ENCODE measurements around the gene KCNG4. TPM values are rescaled to one million over a fixed set of nuclear protein-coding genes. Genes with fewer than 3 reads are reported as not detected.

KCNG4 gene
- total and polyA plus RNA-seq, 10 of the 15 experiments (the other 5 are each of a cell fraction or from before 2014, with no cell fraction given): not detected

DNA sequence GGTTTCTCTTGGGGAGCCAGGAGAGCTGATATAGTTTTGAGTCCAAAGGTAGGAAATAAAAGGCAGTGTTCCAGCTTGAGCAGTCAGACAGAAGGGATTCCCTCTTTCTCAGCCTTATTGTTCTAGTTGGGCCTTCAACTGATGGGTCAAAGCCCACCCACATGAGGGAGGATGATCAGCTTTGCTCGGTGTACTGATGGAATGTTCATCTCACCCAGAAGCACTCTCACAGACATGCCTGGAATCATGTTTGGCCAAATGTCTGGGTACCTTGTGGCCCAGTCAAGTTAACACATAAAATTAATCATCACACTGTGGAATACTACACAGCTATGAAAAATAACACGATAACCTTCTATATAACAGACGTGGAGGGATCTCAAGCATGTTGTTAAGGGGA is 23.1 kb upstream of the KCNG4 start (continued):
- TF ChIP-seq, protein P1, sequence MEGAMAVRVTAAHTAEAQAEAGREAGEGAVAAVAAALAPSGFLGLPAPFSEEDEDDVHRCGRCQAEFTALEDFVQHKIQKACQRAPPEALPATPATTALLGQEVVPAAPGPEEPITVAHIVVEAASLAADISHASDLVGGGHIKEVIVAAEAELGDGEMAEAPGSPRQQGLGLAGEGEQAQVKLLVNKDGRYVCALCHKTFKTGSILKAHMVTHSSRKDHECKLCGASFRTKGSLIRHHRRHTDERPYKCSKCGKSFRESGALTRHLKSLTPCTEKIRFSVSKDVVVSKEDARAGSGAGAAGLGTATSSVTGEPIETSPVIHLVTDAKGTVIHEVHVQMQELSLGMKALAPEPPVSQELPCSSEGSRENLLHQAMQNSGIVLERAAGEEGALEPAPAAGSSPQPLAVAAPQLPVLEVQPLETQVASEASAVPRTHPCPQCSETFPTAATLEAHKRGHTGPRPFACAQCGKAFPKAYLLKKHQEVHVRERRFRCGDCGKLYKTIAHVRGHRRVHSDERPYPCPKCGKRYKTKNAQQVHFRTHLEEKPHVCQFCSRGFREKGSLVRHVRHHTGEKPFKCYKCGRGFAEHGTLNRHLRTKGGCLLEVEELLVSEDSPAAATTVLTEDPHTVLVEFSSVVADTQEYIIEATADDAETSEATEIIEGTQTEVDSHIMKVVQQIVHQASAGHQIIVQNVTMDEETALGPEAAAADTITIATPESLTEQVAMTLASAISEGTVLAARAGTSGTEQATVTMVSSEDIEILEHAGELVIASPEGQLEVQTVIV (IDR thresholded peaks at IDR 0.05; ENCODE audit: borderline replicate concordance, partially characterized antibody): no peak
- TF ChIP-seq RCOR1 (conservative IDR thresholded peaks at IDR 0.05; ENCODE audit: low read depth, low read length): no peak
- TF ChIP-seq, protein P2, sequence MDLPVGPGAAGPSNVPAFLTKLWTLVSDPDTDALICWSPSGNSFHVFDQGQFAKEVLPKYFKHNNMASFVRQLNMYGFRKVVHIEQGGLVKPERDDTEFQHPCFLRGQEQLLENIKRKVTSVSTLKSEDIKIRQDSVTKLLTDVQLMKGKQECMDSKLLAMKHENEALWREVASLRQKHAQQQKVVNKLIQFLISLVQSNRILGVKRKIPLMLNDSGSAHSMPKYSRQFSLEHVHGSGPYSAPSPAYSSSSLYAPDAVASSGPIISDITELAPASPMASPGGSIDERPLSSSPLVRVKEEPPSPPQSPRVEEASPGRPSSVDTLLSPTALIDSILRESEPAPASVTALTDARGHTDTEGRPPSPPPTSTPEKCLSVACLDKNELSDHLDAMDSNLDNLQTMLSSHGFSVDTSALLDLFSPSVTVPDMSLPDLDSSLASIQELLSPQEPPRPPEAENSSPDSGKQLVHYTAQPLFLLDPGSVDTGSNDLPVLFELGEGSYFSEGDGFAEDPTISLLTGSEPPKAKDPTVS (IDR thresholded peaks at IDR 0.05; ENCODE audit: low read depth, low read length): no peak

GRCh38 chr16:84262031-84262430 is 22.2 kb upstream of the KCNG4 start:
- intact Hi-C loops (cut with micrococcal nuclease; ENCODE audit: unreplicated experiment): no loop called here
- Histone ChIP-seq H3K79me2 (ENCODE audit: control insufficient read depth, insufficient read depth, low read length) (no peaks in the 10 kb centered on the region), H4K20me1 (ENCODE audit: control insufficient read depth, insufficient read depth) (no peaks in the 10 kb centered on the region), H3K4me2 (ENCODE audit: control insufficient read depth, insufficient read depth) (no peak overlapping the region), H3K27ac (ENCODE audit: control insufficient read depth, insufficient read depth) (no peak overlapping the region), H3K9me3 (replicated peaks; ENCODE audit: control insufficient read depth, insufficient read depth, low read length) (no peaks in the 10 kb centered on the region), H3K4me3 (no peak overlapping the region), H3K4me1 (ENCODE audit: control insufficient read depth, insufficient read depth, low read length) (no peaks in the 10 kb centered on the region), H3K9ac (ENCODE audit: control insufficient read depth, insufficient read depth, low read length) (no peak overlapping the region), H3K27me3 (replicated peaks in 1 of 2; ENCODE audit: control insufficient read depth in 2 of 2, insufficient read depth in 2 of 2, low read length in 1 of 2) (no peaks in the 10 kb centered on the region; a peak in 1 of 4 replicates), H2AFZ (ENCODE audit: control insufficient read depth, low read depth, low read length) (no peak overlapping the region), H3K36me3 (ENCODE audit: control insufficient read depth in 2 of 2, insufficient read depth in 2 of 2, low read length in 1 of 2) (no peaks in the 10 kb centered on the region)
- ChIA-PET CTCF (no interaction called here), RAD21 (ENCODE audit: unreplicated experiment) (no interaction called here), POLR2A (no interaction called here), SMC1A (ENCODE audit: uncharacterized antibody, unreplicated experiment) (no interaction called here)
- no TSS peak for BruUV-seq (replicated peaks)
- DNase-seq (ENCODE audit: low read depth, low spot score) (no peak), ATAC-seq (no peak), FAIRE-seq (no peak)
- TF ChIP-seq IKZF2 (IDR thresholded peaks at IDR 0.05) (no peak), SREBF1 (IDR thresholded peaks at IDR 0.05; ENCODE audit: low read length) (no peak), USF1 (IDR thresholded peaks at IDR 0.05; ENCODE audit: borderline replicate concordance, extremely low read length, insufficient read depth, low read depth, low read length) (no peak), HCFC1 (IDR thresholded peaks at IDR 0.05; ENCODE audit: low read length) (no peak)
- 29% methylated on average over 4 of the region's 4 CpGs for WGBS (ENCODE audit: insufficient coverage, insufficient replicate concordance, low lambda C conversion rate, missing lambda C conversion rate)
- in situ Hi-C loops (cut with MboI): no loop called here

Measured in GM12878 (cell line).